ENCODE results near the gene FKBP2.

Gene FKBP2

GRCh38 chr11:64249563-64250414 is 8.9 kb downstream of the FKBP2 start:
- DNase-seq (ENCODE audit: low read depth), result no peak

GRCh38 chr11:64250415-64251015 is 9.6 kb downstream of the FKBP2 start:
- DNase-seq (ENCODE audit: low read depth), result no peak

GRCh38 chr11:64251016-64251752 is 10.3 kb downstream of the FKBP2 start, which contains the start of gene PLCB3:
Gene PLCB3, plus strand, starts transcription at chr11:64251530. Its CDS starts 120 bp downstream, at chr11:64251650.
- DNase-seq (ENCODE audit: low read depth), result no peak

- DNase-seq (ENCODE audit: low read depth), result no peak
These were observed 10.8 kb downstream of the FKBP2 start for GRCh38 chr11:64251753-64252002.

GRCh38 chr11:64252003-64252872 is 11.3 kb downstream of the FKBP2 start:
- no peak for DNase-seq (ENCODE audit: low read depth)

GRCh38 chr11:64253043-64253442 is 12.1 kb downstream of the FKBP2 start:
- DNase-seq (ENCODE audit: low read depth), result no peak

- no peak for DNase-seq (ENCODE audit: low read depth)
These were observed 12.6 kb downstream of the FKBP2 start for GRCh38 chr11:64253481-64253880.

- DNase-seq (ENCODE audit: low read depth), result no peak
These were observed 13.4 kb downstream of the FKBP2 start for GRCh38 chr11:64254326-64254725.

- DNase-seq (ENCODE audit: low read depth), result no peak
These were observed 14.5 kb downstream of the FKBP2 start for GRCh38 chr11:64255135-64256128.

GRCh38 chr11:64256300-64256699 is 15.4 kb downstream of the FKBP2 start:
- DNase-seq (ENCODE audit: low read depth), result no peak

- DNase-seq (ENCODE audit: low read depth), result no peak
These were observed 17.5 kb downstream of the FKBP2 start for GRCh38 chr11:64258356-64258755.

GRCh38 chr11:64258946-64259532 is 18.1 kb downstream of the FKBP2 start:
- DNase-seq (ENCODE audit: low read depth), result no peak

- DNase-seq (ENCODE audit: low read depth), result no peak
These were observed 18.7 kb downstream of the FKBP2 start for GRCh38 chr11:64259533-64260067.

GRCh38 chr11:64260147-64260708 is 19.3 kb downstream of the FKBP2 start:
- DNase-seq (ENCODE audit: low read depth), result no peak

GRCh38 chr11:64261556-64262080 is 20.7 kb downstream of the FKBP2 start:
- DNase-seq (ENCODE audit: low read depth), result no peak

GRCh38 chr11:64262271-64263002 is 21.5 kb downstream of the FKBP2 start:
- DNase-seq (ENCODE audit: low read depth), result no peak

GRCh38 chr11:64263021-64263946 is 22.4 kb downstream of the FKBP2 start:
- no peak for DNase-seq (ENCODE audit: low read depth)

GRCh38 chr11:64263947-64264317 is 23.0 kb downstream of the FKBP2 start:
- no peak for DNase-seq (ENCODE audit: low read depth)

Data from stimulated activated CD8-positive, alpha-beta memory T cell treated with anti-CD3 and anti-CD28 coated beads, Interleukin-12 subunit alpha, Interleukin-12 subunit beta, amount 100 ng/mL, for 1 hour (primary cell).